Measurements from ENCODE around the gene PEX5L. TPM values are rescaled to one million over a fixed set of nuclear protein-coding genes. Genes with fewer than 3 reads are reported as not detected.
"Not testable (repeated sequence)": the region's sequence is repeated elsewhere in the genome, so short reads cannot be mapped to it uniquely, and the experiment has no call there.

The PEX5L gene
- total and polyA plus RNA-seq, 2 experiments from 2014 or later, result 0.13 to 0.63 TPM

DNA sequence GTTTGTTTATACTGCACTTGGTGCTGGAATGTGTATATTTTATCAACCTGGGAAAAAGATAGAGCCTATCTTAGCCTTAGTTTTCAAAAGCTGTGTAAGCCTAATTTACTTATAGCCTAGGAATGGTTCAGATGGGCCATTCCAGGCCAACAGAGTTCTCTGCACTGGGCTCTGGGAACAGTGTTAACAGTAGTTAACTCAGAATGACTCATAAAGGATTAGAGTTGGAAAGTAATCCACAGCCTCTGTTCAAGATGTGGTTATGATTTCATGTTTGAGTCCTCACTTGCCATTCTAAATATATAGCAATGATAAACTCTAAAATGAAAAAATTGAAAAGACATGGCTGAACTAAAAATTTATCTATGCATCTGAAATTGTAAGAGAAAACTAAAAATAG is 22.6 kb upstream of the PEX5L start:
- Histone ChIP-seq H3K27ac (no peak overlapping the region), H3K4me3 (no peak overlapping the region), H4K20me1 (ENCODE audit: insufficient read depth, poor library complexity, severe bottlenecking) (no peaks in the 10 kb centered on the region), H3K27me3 (no peaks in the 10 kb centered on the region), H3K4me2 (no peak overlapping the region), H3K4me1 (ENCODE audit: insufficient read depth) (no peaks in the 10 kb centered on the region), H3K36me3 (replicated peaks; ENCODE audit: insufficient read depth, low read depth) (no peaks in the 10 kb centered on the region), H3K79me2 (no peaks in the 10 kb centered on the region), H2AFZ (no peak overlapping the region), H3K9me2 (replicated peaks; ENCODE audit: insufficient read depth) (no peaks in the 10 kb centered on the region), H3K9me3 (ENCODE audit: low read depth) (no peaks in the 10 kb centered on the region)
- no peak for DNase-seq (ENCODE audit: low spot score)
- TF ChIP-seq EZH2 (IDR thresholded peaks at IDR 0.05; ENCODE audit: borderline replicate concordance) (no peak), EZH2phosphoT487 (IDR thresholded peaks at IDR 0.05; ENCODE audit: low read depth, severe bottlenecking, unreplicated experiment) (no peak), CTCF (IDR thresholded peaks at IDR 0.05; ENCODE audit: poor library complexity) (no peak)

- H3K36me3 ChIP-seq (replicated peaks; ENCODE audit: insufficient read depth, low read depth), result no peaks in the 10 kb centered on the region
- no peaks in the 10 kb centered on the region for H4K20me1 ChIP-seq (ENCODE audit: insufficient read depth, poor library complexity, severe bottlenecking)
- H3K4me2 ChIP-seq, result no peak overlapping the region
- H3K4me3 ChIP-seq, result no peak overlapping the region
- no peaks in the 10 kb centered on the region for H3K9me2 ChIP-seq (replicated peaks; ENCODE audit: insufficient read depth)
- H3K79me2 ChIP-seq, result no peaks in the 10 kb centered on the region
- no peaks in the 10 kb centered on the region for H3K27me3 ChIP-seq
- DNase-seq (ENCODE audit: low spot score), result no peak
- H3K4me1 ChIP-seq (ENCODE audit: insufficient read depth), result no peaks in the 10 kb centered on the region
- no peak for TF ChIP-seq CTCF (IDR thresholded peaks at IDR 0.05; ENCODE audit: poor library complexity)
- TF ChIP-seq EZH2phosphoT487 (IDR thresholded peaks at IDR 0.05; ENCODE audit: low read depth, severe bottlenecking, unreplicated experiment), result no peak
- TF ChIP-seq EZH2 (IDR thresholded peaks at IDR 0.05; ENCODE audit: borderline replicate concordance), result no peak
- no peak overlapping the region for H2AFZ ChIP-seq
- no peak overlapping the region for H3K27ac ChIP-seq
- H3K9me3 ChIP-seq (ENCODE audit: low read depth), result no peaks in the 10 kb centered on the region
Observed at GRCh38 chr3:180058238-180058637, 21.5 kb upstream of the PEX5L start.

GRCh38 chr3:180055656-180056055 is 18.9 kb upstream of the PEX5L start:
- not testable (repeated sequence) for H3K4me2 ChIP-seq; H3K27me3 ChIP-seq; H3K4me1 ChIP-seq (ENCODE audit: insufficient read depth); H4K20me1 ChIP-seq (ENCODE audit: insufficient read depth, poor library complexity, severe bottlenecking); H3K36me3 ChIP-seq (replicated peaks; ENCODE audit: insufficient read depth, low read depth); H3K79me2 ChIP-seq; H3K9me2 ChIP-seq (replicated peaks; ENCODE audit: insufficient read depth); H3K9me3 ChIP-seq (ENCODE audit: low read depth); H3K27ac ChIP-seq; H2AFZ ChIP-seq; DNase-seq (ENCODE audit: low spot score); H3K4me3 ChIP-seq
- WGBS (ENCODE audit: low lambda C conversion rate, missing lambda C conversion rate), result 86% methylated on average over 3 of the region's 3 CpGs

DNA sequence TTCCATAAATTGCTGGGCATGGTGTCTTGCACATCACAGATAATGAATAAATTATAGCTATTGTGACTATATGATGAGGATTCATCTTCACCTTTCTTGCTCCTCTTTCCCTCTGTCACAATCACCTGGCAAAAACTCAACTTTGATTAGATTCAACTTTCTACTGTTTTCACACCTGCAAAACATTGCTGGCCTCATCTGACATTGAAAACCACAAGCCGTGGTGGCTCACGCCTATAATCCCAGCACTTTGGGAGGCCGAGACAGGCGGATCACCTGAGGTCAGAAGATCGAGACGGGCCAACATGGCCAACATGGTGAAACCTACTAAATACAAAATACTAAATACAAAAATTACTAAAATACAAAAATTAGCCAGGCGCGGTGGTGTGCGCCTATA is 12.7 kb upstream of the PEX5L start:
- Histone ChIP-seq H3K9me2 (replicated peaks; ENCODE audit: insufficient read depth) (no peaks in the 10 kb centered on the region), H3K4me2 (no peak overlapping the region), H3K79me2 (no peaks in the 10 kb centered on the region), H3K9me3 (ENCODE audit: low read depth) (no peaks in the 10 kb centered on the region), H4K20me1 (ENCODE audit: insufficient read depth, poor library complexity, severe bottlenecking) (no peaks in the 10 kb centered on the region), H3K4me3 (no peak overlapping the region), H3K36me3 (replicated peaks; ENCODE audit: insufficient read depth, low read depth) (no peaks in the 10 kb centered on the region), H3K27me3 (no peaks in the 10 kb centered on the region), H3K27ac (no peak overlapping the region), H2AFZ (no peak overlapping the region), H3K4me1 (ENCODE audit: insufficient read depth) (no peaks in the 10 kb centered on the region)
- WGBS (ENCODE audit: low lambda C conversion rate, missing lambda C conversion rate), result 93% methylated on average over 9 of the region's 9 CpGs
- TF ChIP-seq CTCF (IDR thresholded peaks at IDR 0.05; ENCODE audit: poor library complexity), result no peak
- no peak for DNase-seq (ENCODE audit: low spot score)
